NT2/D1 (cell line): Measurements from ENCODE around the gene HDHD3.

Source experiments
- SUZ12 ChIP-seq: IDR thresholded peaks from 2 replicates; pipeline ENCODE4 v1.6.1; 2011; ENCODE audit not compliant: insufficient read length, insufficient read depth; ENCODE audit errors: extremely low read depth
- YY1 ChIP-seq: IDR thresholded peaks from 2 replicates; pipeline ENCODE4 v1.6.1; 2011; ENCODE audit not compliant: insufficient read length, insufficient read depth
- ZNF274 ChIP-seq: IDR thresholded peaks from 2 replicates; pipeline ENCODE4 v1.6.1; 2011; ENCODE audit warnings: mild to moderate bottlenecking, low read depth, low read length

GRCh38 chr9:113401027-113401792 lies 24.4 kb upstream of the HDHD3 start, which contains the start of gene ALAD:
- TF ChIP-seq ZNF274 (no peak), YY1 (no peak), SUZ12 (no peak)
